Breast epithelium (tissue), 4 donors: Measurements from ENCODE around the gene RACGAP1. TPM values are rescaled to one million over a fixed set of nuclear protein-coding genes. Genes with fewer than 3 reads are reported as not detected.
A peak's percentile ranks its signal among the peaks of the same experiment; 100 is the strongest.

ENCODE experiments used
- DNase-seq, 2 donors: peaks; one replicate each; pipeline ENCODE4 v3.0.0-alpha.2; 2019; ENCODE audit warnings: low spot score in 2 of 2
- H3K27ac ChIP-seq, 2 donors: fragments of 200-600 bp; sonication (generic) in 1 of 2; one replicate each; pipeline ENCODE4 v1.5.1; 2016 to 2019; ENCODE audit warnings: mild to moderate bottlenecking in 1 of 2
- H3K27me3 ChIP-seq, 2 donors: fragments of 200-600 bp; sonication (generic) in 1 of 2; one replicate each; pipeline versions ENCODE4 v1.5.1 to v1.6.0; 2017 to 2019; ENCODE audit warnings: control low read depth in 1 of 2, mild to moderate bottlenecking in 1 of 2
- H3K36me3 ChIP-seq: fragments of 200-600 bp; one replicate; pipeline ENCODE4 v1.5.1; 2019
- H3K4me1 ChIP-seq, 2 donors: fragments of 200-600 bp; sonication (generic); one replicate each; pipeline ENCODE4 v1.5.1; 2016 to 2019; ENCODE audit warnings: control low read depth in 1 of 2
- H3K4me3 ChIP-seq, 3 donors: fragments of 200-600 bp; sonication (generic); 1 replicate in 2 of 3; 2 replicates in 1 of 3; pipeline ENCODE4 v1.5.1; 2016 to 2019; ENCODE audit warnings: mild to moderate bottlenecking in 3 of 3, moderate library complexity in 2 of 3
- H3K9me3 ChIP-seq, 2 donors: fragments of 200-600 bp; sonication (generic) in 1 of 2; one replicate each; pipeline ENCODE4 v1.5.1; 2016 to 2019; ENCODE audit warnings: control low read depth in 1 of 2
- POLR2A ChIP-seq: fragments of 450-650 bp; IDR thresholded peaks from one replicate; pipeline ENCODE4 v1.6.1; 2016; ENCODE audit warnings: antibody characterized with exemption, mild to moderate bottlenecking, moderate library complexity
- POLR2AphosphoS5 ChIP-seq, 3 donors: sonication (generic); formaldehyde crosslinking; IDR thresholded peaks; one replicate each; pipeline ENCODE4 v1.6.1; 2017; ENCODE audit warnings: antibody characterized with exemption in 3 of 3
- intact Hi-C: fragments of 100-400 bp; cut with DNase I; formaldehyde crosslinking; loops from one replicate; pipeline ENCODE4 v1.15.1; 2023; ENCODE audit warnings: low total_unique reads
- total RNA-seq, 3 donors: library from RNA; depleted of rRNA; stranded (reverse); fragments of >200 nt; gene quantifications; one replicate each; pipeline ENCODE4 v1.1.0, GENCODE V29; 2016
- TF ChIP-seq, protein P1 (sequence below), 3 donors: fragments of 450-650 bp; IDR thresholded peaks; one replicate each; pipeline ENCODE4 v1.5.1; 2016 to 2017; ENCODE audit warnings: antibody characterized with exemption in 3 of 3, mild to moderate bottlenecking in 3 of 3, moderate library complexity in 3 of 3

The RACGAP1 gene
- total RNA-seq, 3 donors from 2014 or later = 7.5 to 33.9 (median 11.1) TPM

- H3K27me3 ChIP-seq = no peaks in the 10 kb centered on the region
- H3K4me3 ChIP-seq = no peak overlapping the region
- H3K36me3 ChIP-seq = no peaks in the 10 kb centered on the region
- no peak for DNase-seq
- H3K9me3 ChIP-seq = no peaks in the 10 kb centered on the region
- intact Hi-C loops = no loop called here
- H3K27ac ChIP-seq = no peak overlapping the region
- no peaks in the 10 kb centered on the region for H3K4me1 ChIP-seq
- TF ChIP-seq POLR2A (no peak), POLR2AphosphoS5 (IDR thresholded peaks at IDR 0.05) (no peak)
Observed at GRCh38 chr12:50026691-50027090, 1.4 kb upstream of the RACGAP1 start.

GRCh38 chr12:50024805-50025186, 498 bp downstream of the RACGAP1 start:
- Histone ChIP-seq H3K27me3 (no peaks in the 10 kb centered on the region), H3K27ac (peak overlapping the region; percentile 32 to 70)
- intact Hi-C loops = no loop called here

DNA sequence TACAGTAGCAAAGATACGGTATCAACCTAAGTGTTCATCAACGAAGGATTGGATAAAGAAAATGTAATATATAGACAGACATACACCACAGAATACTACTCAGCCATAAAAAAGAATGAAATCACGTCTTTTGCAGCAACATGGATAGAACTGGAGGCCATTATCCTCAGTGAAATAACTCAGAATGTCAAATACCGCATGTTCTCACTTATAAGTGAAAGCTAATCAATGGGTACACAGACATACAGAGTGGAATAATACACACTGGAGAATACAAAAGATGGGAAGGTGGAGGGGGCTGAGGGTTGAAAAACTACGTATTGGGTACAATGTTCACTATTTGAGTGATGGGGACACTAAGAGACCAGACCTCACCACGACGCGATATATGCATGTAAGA, 1.1 kb downstream of the RACGAP1 start:
- H3K27me3 ChIP-seq = no peaks in the 10 kb centered on the region
- TF ChIP-seq, protein P1, sequence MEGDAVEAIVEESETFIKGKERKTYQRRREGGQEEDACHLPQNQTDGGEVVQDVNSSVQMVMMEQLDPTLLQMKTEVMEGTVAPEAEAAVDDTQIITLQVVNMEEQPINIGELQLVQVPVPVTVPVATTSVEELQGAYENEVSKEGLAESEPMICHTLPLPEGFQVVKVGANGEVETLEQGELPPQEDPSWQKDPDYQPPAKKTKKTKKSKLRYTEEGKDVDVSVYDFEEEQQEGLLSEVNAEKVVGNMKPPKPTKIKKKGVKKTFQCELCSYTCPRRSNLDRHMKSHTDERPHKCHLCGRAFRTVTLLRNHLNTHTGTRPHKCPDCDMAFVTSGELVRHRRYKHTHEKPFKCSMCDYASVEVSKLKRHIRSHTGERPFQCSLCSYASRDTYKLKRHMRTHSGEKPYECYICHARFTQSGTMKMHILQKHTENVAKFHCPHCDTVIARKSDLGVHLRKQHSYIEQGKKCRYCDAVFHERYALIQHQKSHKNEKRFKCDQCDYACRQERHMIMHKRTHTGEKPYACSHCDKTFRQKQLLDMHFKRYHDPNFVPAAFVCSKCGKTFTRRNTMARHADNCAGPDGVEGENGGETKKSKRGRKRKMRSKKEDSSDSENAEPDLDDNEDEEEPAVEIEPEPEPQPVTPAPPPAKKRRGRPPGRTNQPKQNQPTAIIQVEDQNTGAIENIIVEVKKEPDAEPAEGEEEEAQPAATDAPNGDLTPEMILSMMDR (IDR thresholded peaks at IDR 0.05) = no peak
- TF ChIP-seq POLR2AphosphoS5 (IDR thresholded peaks at IDR 0.05) (no peak), POLR2A (no peak)
- H3K9me3 ChIP-seq = no peaks in the 10 kb centered on the region
- H3K4me1 ChIP-seq = no peaks in the 10 kb centered on the region
- no peak for DNase-seq
- intact Hi-C loops = no loop called here
- no peak overlapping the region for H3K27ac ChIP-seq
- H3K36me3 ChIP-seq = no peaks in the 10 kb centered on the region
- no peak overlapping the region for H3K4me3 ChIP-seq

More at GRCh38 chr12:50024805-50025186, 498 bp downstream of the RACGAP1 start:
- TF ChIP-seq, protein P1 (IDR thresholded peaks at IDR 0.05) = no peak
- TF ChIP-seq POLR2AphosphoS5 (IDR thresholded peaks at IDR 0.05) = no peak
- TF ChIP-seq POLR2A = no peak
- Histone ChIP-seq H3K4me3 (peak overlapping the region; percentile 71 to 77 (median 73)), H3K36me3 (no peaks in the 10 kb centered on the region), H3K4me1 (no peaks in the 10 kb centered on the region), H3K9me3 (no peaks in the 10 kb centered on the region)
- no peak for DNase-seq

- TF ChIP-seq, protein P1 (IDR thresholded peaks at IDR 0.05) = no peak
- TF ChIP-seq POLR2AphosphoS5 (IDR thresholded peaks at IDR 0.05) = no peak
- TF ChIP-seq POLR2A = no peak
- no peak for DNase-seq
- Histone ChIP-seq H3K27ac (no peak overlapping the region), H3K36me3 (no peaks in the 10 kb centered on the region), H3K4me1 (no peaks in the 10 kb centered on the region), H3K27me3 (no peaks in the 10 kb centered on the region), H3K4me3 (no peak overlapping the region), H3K9me3 (no peaks in the 10 kb centered on the region)
- intact Hi-C loops = no loop called here
Observed at GRCh38 chr12:50022903-50023302, 2.4 kb downstream of the RACGAP1 start.

DNA sequence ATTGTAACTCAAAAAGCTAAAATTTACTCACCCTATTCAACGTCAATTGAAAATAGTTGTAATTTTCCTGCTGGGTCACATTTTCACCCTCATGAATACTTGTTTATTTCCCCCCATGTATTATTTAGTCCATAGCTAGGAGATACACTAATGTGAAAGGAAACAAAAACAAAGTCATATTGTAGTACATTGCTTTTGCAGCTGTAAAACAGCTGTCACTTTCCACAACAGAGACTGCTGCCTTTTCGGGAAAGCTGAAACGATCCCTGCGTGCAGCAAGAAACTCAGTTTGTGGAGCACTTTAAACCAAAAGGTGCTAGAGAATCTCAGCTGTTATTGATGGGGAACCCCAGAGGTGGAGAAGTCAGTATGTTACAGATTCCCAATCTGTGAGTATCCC, 4.3 kb downstream of the RACGAP1 start:
- H3K27me3 ChIP-seq = no peaks in the 10 kb centered on the region
- no peaks in the 10 kb centered on the region for H3K36me3 ChIP-seq
- no peak for DNase-seq
- H3K4me3 ChIP-seq = no peak overlapping the region
- no peak overlapping the region for H3K27ac ChIP-seq
- intact Hi-C loops = no loop called here
- no peaks in the 10 kb centered on the region for H3K9me3 ChIP-seq
- no peaks in the 10 kb centered on the region for H3K4me1 ChIP-seq
- no peak for TF ChIP-seq POLR2AphosphoS5 (IDR thresholded peaks at IDR 0.05)
- TF ChIP-seq POLR2A = no peak
- TF ChIP-seq, protein P1 (IDR thresholded peaks at IDR 0.05) = no peak

DNA sequence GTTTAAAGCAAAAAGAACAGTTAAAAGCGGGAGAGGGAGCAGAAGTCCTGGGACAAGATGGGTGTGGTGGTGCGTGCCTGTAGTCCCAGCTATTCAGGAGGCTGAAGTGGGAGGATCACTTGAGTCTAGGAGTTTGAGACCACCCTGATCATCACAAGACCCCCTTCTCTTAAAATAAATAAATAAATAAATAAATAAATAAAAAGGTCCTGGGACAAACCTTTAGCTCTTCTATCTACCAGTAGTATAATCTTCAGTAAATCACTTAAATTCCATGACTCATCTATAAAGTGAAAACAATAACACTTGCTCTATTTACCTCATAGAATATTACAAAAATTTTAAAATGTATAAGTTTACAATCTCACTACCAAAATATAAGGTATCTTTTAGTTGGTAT, 5.8 kb downstream of the RACGAP1 start:
- Histone ChIP-seq H3K36me3 (no peaks in the 10 kb centered on the region), H3K4me1 (no peaks in the 10 kb centered on the region), H3K27ac (no peak overlapping the region), H3K4me3 (no peak overlapping the region), H3K9me3 (no peaks in the 10 kb centered on the region), H3K27me3 (no peaks in the 10 kb centered on the region)
- intact Hi-C loops = no loop called here
- TF ChIP-seq, protein P1 (IDR thresholded peaks at IDR 0.05) = no peak
- TF ChIP-seq POLR2AphosphoS5 (IDR thresholded peaks at IDR 0.05) (no peak), POLR2A (no peak)
- no peak for DNase-seq
